K562 (cell line): ENCODE measurements around the gene TMEM222. TPM values are rescaled to one million over a fixed set of nuclear protein-coding genes. Genes with fewer than 3 reads are reported as not detected.

ENCODE experiments used
- ATAC-seq: fragments of 200-7000 bp; cut with Tn5 transposase; 3 replicates; pipeline ENCODE4 v1.9.1; 2020; ENCODE audit warnings: moderate library complexity
- BruUV-seq: library from RNA; stranded (reverse); fragments of 400-500 nt; replicated peaks from 2 replicates; lab custom pipeline; 2021; lab: Mats Ljungman, UMichigan
- CTCF ChIA-PET: fragments of 300-600 bp; formaldehyde crosslinking; extraction: SDS; loops from one replicate; lab custom pipeline; 2021; ENCODE audit warnings: low intra/inter-chr PET ratio; lab: Yijun Ruan, JAX
- POLR2A ChIA-PET: fragments of 300-600, 350-650 bp; sonication (Branson Sonifier 250); formaldehyde crosslinking; extraction: SDS; loops from one replicate; lab custom pipeline; 2021; ENCODE audit warnings: antibody characterized with exemption, inconsistent platforms; lab: Yijun Ruan, JAX
- DNase-seq, 4 experiments: peaks; one replicate each; pipeline versions ENCODE4 v3.0.0 to v3.0.0-alpha.2; 2011 to 2018; ENCODE audit warnings: low spot score in 3 of 4, mixed read lengths in 3 of 4; ENCODE audit errors: extremely low read depth in 1 of 4
- FAIRE-seq: peaks from 2 replicates; lab custom pipeline; 2011; peaks lifted over from hg19 to GRCh38; lab: Jason Lieb, UNC
- H2AFZ ChIP-seq: 2 replicates; pipeline ENCODE4 v1.6.0; 2011; ENCODE audit warnings: low read depth, low read length, control low read depth, inconsistent platforms
- H3K27ac ChIP-seq: fragments of 200-600 bp; 3 replicates; pipeline ENCODE4 v1.8.0; 2011; ENCODE audit warnings: low read depth, mild to moderate bottlenecking, control low read depth, inconsistent platforms, low read length, moderate library complexity, mixed read lengths; ENCODE audit errors: extremely low read depth
- H3K27me3 ChIP-seq, 2 experiments: fragments of 300-600 bp in 1 of 2; 2 replicates in 1 of 2; 3 replicates in 1 of 2; pipeline versions ENCODE4 v1.6.0 to v1.8.0; 2011; ENCODE audit warnings: inconsistent platforms in 2 of 2, low read length in 2 of 2, mild to moderate bottlenecking in 1 of 2, mixed read lengths in 1 of 2, moderate library complexity in 1 of 2; ENCODE audit not compliant: control insufficient read depth in 2 of 2, insufficient read depth in 2 of 2
- H3K36me3 ChIP-seq: fragments of 300-600 bp; 3 replicates; pipeline ENCODE4 v1.8.0; 2011; ENCODE audit warnings: mild to moderate bottlenecking, low read length, inconsistent platforms; ENCODE audit not compliant: control insufficient read depth, insufficient read depth
- H3K4me1 ChIP-seq, 2 experiments: fragments of 200-600 bp in 1 of 2; replicated peaks in 1 of 2; 2 replicates in 1 of 2; 3 replicates in 1 of 2; pipeline versions ENCODE4 v1.5.1 to v1.8.0; 2011; ENCODE audit warnings: inconsistent platforms in 2 of 2, low read length in 2 of 2, mild to moderate bottlenecking in 1 of 2, mixed read lengths in 1 of 2, moderate library complexity in 1 of 2; ENCODE audit not compliant: control insufficient read depth in 2 of 2, insufficient read depth in 2 of 2
- H3K4me2 ChIP-seq: 2 replicates; pipeline ENCODE4 v1.6.1; 2011; ENCODE audit warnings: low read length, control low read depth, inconsistent platforms, mixed read lengths; ENCODE audit not compliant: insufficient read depth
- H3K4me3 ChIP-seq: fragments of 200-600 bp; sonication (generic), shearing (Covaris generic); 2 replicates; pipeline ENCODE4 v1.5.1; 2016; ENCODE audit warnings: control low read depth, inconsistent platforms
- H3K79me2 ChIP-seq: fragments of 200-600 bp; 3 replicates; pipeline ENCODE4 v1.8.0; 2011; ENCODE audit warnings: low read length, inconsistent platforms; ENCODE audit not compliant: control insufficient read depth, insufficient read depth
- H3K9ac ChIP-seq, 2 experiments: 2 replicates each; pipeline versions ENCODE4 v1.6.0 to v1.6.1; 2011; ENCODE audit warnings: low read depth in 2 of 2, low read length in 2 of 2, control low read depth in 1 of 2, inconsistent platforms in 1 of 2, mild to moderate bottlenecking in 1 of 2, mixed read lengths in 1 of 2; ENCODE audit not compliant: insufficient read depth in 1 of 2
- H3K9me1 ChIP-seq: one replicate; pipeline ENCODE4 v1.6.0; 2011; ENCODE audit warnings: inconsistent platforms, mild to moderate bottlenecking, low read length, moderate library complexity; ENCODE audit not compliant: control insufficient read depth, insufficient read depth
- H3K9me3 ChIP-seq: replicated peaks from 2 replicates; pipeline ENCODE4 v1.5.1; 2011; ENCODE audit warnings: low read depth, low read length, inconsistent platforms; ENCODE audit not compliant: control insufficient read depth, insufficient read depth
- H4K20me1 ChIP-seq: replicated peaks from 2 replicates; pipeline ENCODE4 v1.6.1; 2011; ENCODE audit warnings: low read length, inconsistent platforms, mixed read lengths; ENCODE audit not compliant: control insufficient read depth, insufficient read depth
- AFF1 ChIP-seq, 2 experiments: fragments of 450-650 bp; IDR thresholded peaks; 2 replicates each; pipeline ENCODE4 v1.6.1; 2018; ENCODE audit warnings: mild to moderate bottlenecking in 2 of 2, low read depth in 1 of 2; ENCODE audit not compliant: partially characterized antibody in 2 of 2
- ELF4 ChIP-seq: fragments of 450-650 bp; formaldehyde crosslinking; IDR thresholded peaks from 2 replicates; pipeline ENCODE4 v1.4.0; 2022; ENCODE audit warnings: missing genetic modification characterization
- FOXK2 ChIP-seq, 2 experiments: fragments of 450-650 bp; IDR thresholded peaks in 1 of 2; conservative IDR thresholded peaks in 1 of 2; 2 replicates each; pipeline ENCODE4 v1.6.1; 2016; ENCODE audit warnings: low read depth in 2 of 2, mild to moderate bottlenecking in 1 of 2
- FOXP4 ChIP-seq: sonication (generic); formaldehyde crosslinking; IDR thresholded peaks from 2 replicates; pipeline ENCODE4 v1.8.0; 2022; ENCODE audit warnings: mild to moderate bottlenecking, missing genetic modification reagents, borderline replicate concordance
- HNRNPL ChIP-seq: fragments of 200-400 bp; formaldehyde crosslinking; IDR thresholded peaks from 2 replicates; pipeline ENCODE4 v1.6.1; 2017; ENCODE audit warnings: low read depth, mild to moderate bottlenecking, low read length
- KAT8 ChIP-seq: fragments of 450-650 bp; IDR thresholded peaks from 2 replicates; pipeline ENCODE4 v1.6.1; 2016; ENCODE audit warnings: low read depth, mild to moderate bottlenecking
- L3MBTL2 ChIP-seq: fragments of 450-650 bp; IDR thresholded peaks from 2 replicates; pipeline ENCODE4 v1.6.1; 2016; ENCODE audit warnings: mild to moderate bottlenecking, moderate library complexity
- RB1 ChIP-seq: fragments of 450-650 bp; IDR thresholded peaks from 2 replicates; pipeline ENCODE4 v1.6.1; 2017; ENCODE audit warnings: low read depth, mild to moderate bottlenecking
- SMC3 ChIP-seq: conservative IDR thresholded peaks from 2 replicates; pipeline ENCODE4 v1.6.1; 2011; ENCODE audit warnings: low read depth, low read length, improper control_type of control experiment; ENCODE audit not compliant: insufficient read depth
- ZKSCAN1 ChIP-seq: fragments of 150-350 bp; IDR thresholded peaks from 2 replicates; pipeline ENCODE4 v1.6.1; 2016; ENCODE audit warnings: low read depth, low read length
- WGBS: fragments of 100-300 bp; shearing (Covaris generic); methylation state at CpG from one replicate; pipeline ENCODE4 v1.1.6; 2016; ENCODE audit warnings: low coverage, mixed read lengths; ENCODE audit not compliant: insufficient coverage; ENCODE audit errors: missing lambda C conversion rate; 5-methylcytosine and 5-hydroxymethylcytosine counted together
- in situ Hi-C: fragments of 300-500 bp; cut with MboI; formaldehyde crosslinking; loops from 4 replicates; pipeline ENCODE4 v1.15.0; 2018; ENCODE audit warnings: inconsistent platforms, mixed read lengths
- intact Hi-C: fragments of 100-400 bp; cut with micrococcal nuclease; formaldehyde crosslinking; loops from 2 replicates; pipeline ENCODE4 v1.14.2; 2022
- polyA plus RNA-seq, 8 experiments: library from polyadenylated mRNA; depleted of rRNA in 4 of 8; stranded (reverse) in 5 of 8; unstranded in 3 of 8; fragments of >200 nt; fragmentation: Nextera tagmentation in 2 of 8; fragmentation: Illumina TruSeq in 1 of 8; extraction: Ambion mirVana in 2 of 8; extraction: Trizol in 1 of 8; gene quantifications; 2 replicates each; pipeline versions ENCODE4 v1.2.1 to v1.2.3, GENCODE V29; 2011 to 2014; ENCODE audit warnings: inconsistent platforms in 1 of 8, missing spikeins in 1 of 8
- total RNA-seq, 7 experiments: library from RNA; depleted of rRNA in 6 of 7; stranded (reverse); fragments of >200 nt in 6 of 7; fragmentation: Illumina TruSeq in 2 of 7; extraction: Trizol in 2 of 7; gene quantifications; 2 replicates each; pipeline versions ENCODE4 v1.2.1 to v1.2.3, GENCODE V29; 2011 to 2021; ENCODE audit warnings: low replicate concordance in 1 of 7

Gene TMEM222
- total and polyA plus RNA-seq, 9 of the 15 experiments (the other 6 are each of a cell fraction or from before 2014, with no cell fraction given), result 6.9 to 48.0 (median 32.8) TPM

- no peaks in the 10 kb centered on the region for H3K9me1 ChIP-seq
- H3K27me3 ChIP-seq, result no peaks in the 10 kb centered on the region
- peaks cover 9 to 53% of the 10 kb centered on the region in 2 experiments for H3K4me1 ChIP-seq
- no TSS peak for BruUV-seq
- H3K79me2 ChIP-seq, result no peaks in the 10 kb centered on the region
- peaks cover 12% of the 10 kb centered on the region; the same call in 2 of the 3 replicates for H3K36me3 ChIP-seq
- peak overlapping the region in 1 of 2 experiments; percentile 86; a peak in 2 of 4 replicates for H3K9ac ChIP-seq
- in situ Hi-C loops (no loop called here), intact Hi-C loops (loop anchor here (5.0 kb wide), 2 partner anchors 35 to 55 kb away; partner anchors contain the start of gene GPR3)
- no peak overlapping the region for H3K4me3 ChIP-seq
- ChIA-PET POLR2A (interaction anchor here (0.6 to 1.5 kb wide), 8 partner anchors 8 to 1770 kb away, joined by 3 to 9 read pairs (median 3); partner anchors contain the start of gene SYTL1), CTCF (interaction anchor here (1.0 to 1.7 kb wide), 4 partner anchors 31 to 249 kb away, joined by 4 to 5 read pairs (median 4); no protein-coding TSS in a partner anchor)
- WGBS, result 28% methylated on average over 40 of the region's 40 CpGs
- 0 out of 2 replicates have a peak, but pooled peaks cover 10% of the 10 kb centered on the region for H4K20me1 ChIP-seq
- peak overlapping the region; percentile 87 for H2AFZ ChIP-seq
- ATAC-seq, result peak; percentile 90
- DNase-seq, result peak; percentile 85 to 94 (median 90)
- H3K9me3 ChIP-seq, result no peaks in the 10 kb centered on the region
- no peak overlapping the region for H3K27ac ChIP-seq
- FAIRE-seq, result peak; percentile 81
- H3K4me2 ChIP-seq, result peak overlapping the region; percentile 56
- TF ChIP-seq RB1, result peak; percentile 72
- TF ChIP-seq SMC3, result peak; percentile 73
- no peak for TF ChIP-seq KAT8
- no peak for TF ChIP-seq FOXP4 (CRISPR knock-in tag)
- no peak for TF ChIP-seq HNRNPL
- peak; percentile 34 to 54; a peak in 1 of 4 replicates for TF ChIP-seq FOXK2 (conservative IDR thresholded peaks at IDR 0.05 in 1 of 2, IDR thresholded peaks at IDR 0.05 in 1 of 2; ENCODE audit: low read depth in 2 of 2)
- peak; percentile 61 for TF ChIP-seq L3MBTL2
- 0 out of 2 replicates have a peak, but pooled peaks have one; percentile 54 for TF ChIP-seq ZKSCAN1
- no peak for TF ChIP-seq AFF1 (IDR thresholded peaks at IDR 0.05; ENCODE audit: low read depth in 1 of 2, partially characterized antibody in 2 of 2)
- TF ChIP-seq ELF4 (CRISPR knock-in tag), result no peak
Observed at GRCh38 chr1:27357281-27358037, 35.5 kb downstream of the TMEM222 start.
